Endothelial cell of umbilical vein (primary cell): ENCODE measurements around the gene ETS2. TPM values are rescaled to one million over a fixed set of nuclear protein-coding genes. Genes with fewer than 3 reads are reported as not detected.

Experiments used
- BruUV-seq: library from RNA; stranded (reverse); fragments of 400-500 nt; replicated peaks from 2 replicates; lab custom pipeline; 2021; lab: Mats Ljungman, UMichigan
- CTCF ChIA-PET: fragments of 300-600, 350-600 bp; sonication (Branson Sonifier 250); formaldehyde crosslinking; loops from one replicate; lab custom pipeline; 2021; ENCODE audit warnings: antibody characterized with exemption, inconsistent platforms; lab: Charles Lee
- POLR2A ChIA-PET: fragments of 300-600, 350-600 bp; sonication (Branson Sonifier 250); formaldehyde crosslinking; loops from one replicate; lab custom pipeline; 2021; ENCODE audit warnings: antibody characterized with exemption, inconsistent platforms; lab: Charles Lee
- DNase-seq: peaks from one replicate; pipeline ENCODE4 v3.0.0-alpha.2; 2011; ENCODE audit warnings: low read depth, low spot score
- FAIRE-seq: peaks from 2 replicates; lab custom pipeline; 2011; peaks lifted over from hg19 to GRCh38; lab: Jason Lieb, UNC
- H2AFZ ChIP-seq: 2 replicates; pipeline ENCODE4 v1.6.0; 2012; ENCODE audit warnings: low read depth, low read length, control low read depth, inconsistent platforms
- H3K27ac ChIP-seq: 2 replicates; pipeline ENCODE4 v1.5.1; 2011; ENCODE audit warnings: low read depth, mild to moderate bottlenecking, control low read depth, low read length, moderate library complexity; ENCODE audit not compliant: insufficient read depth
- H3K27me3 ChIP-seq, 2 experiments: 2 replicates each; pipeline versions ENCODE4 v1.6.0 to v1.6.1; 2011; ENCODE audit warnings: low read length in 2 of 2, mixed read lengths in 1 of 2; ENCODE audit not compliant: control insufficient read depth in 2 of 2, insufficient read depth in 2 of 2
- H3K36me3 ChIP-seq, 2 experiments: 2 replicates in 1 of 2; 3 replicates in 1 of 2; pipeline ENCODE4 v1.5.1; 2011; ENCODE audit warnings: low read length in 2 of 2, mild to moderate bottlenecking in 1 of 2, moderate library complexity in 1 of 2; ENCODE audit not compliant: control insufficient read depth in 2 of 2, insufficient read depth in 2 of 2; ENCODE audit errors: extremely low read depth in 1 of 2
- H3K4me1 ChIP-seq: 3 replicates; pipeline ENCODE4 v1.5.1; 2011; ENCODE audit warnings: mild to moderate bottlenecking, low read length; ENCODE audit not compliant: control insufficient read depth, insufficient read depth; ENCODE audit errors: extremely low read depth
- H3K4me2 ChIP-seq: 2 replicates; pipeline ENCODE4 v1.6.1; 2011; ENCODE audit warnings: low read length, control low read depth, mixed read lengths; ENCODE audit not compliant: insufficient read depth
- H3K4me3 ChIP-seq, 3 experiments: fragments of 200-600 bp in 1 of 3; sonication (generic), shearing (Covaris generic) in 1 of 3; replicated peaks in 1 of 3; 2 replicates each; pipeline ENCODE4 v1.5.1; 2011 to 2016; ENCODE audit warnings: control low read depth in 3 of 3, low read length in 3 of 3, mild to moderate bottlenecking in 2 of 3, inconsistent platforms in 1 of 3, low read depth in 1 of 3, moderate library complexity in 1 of 3; ENCODE audit not compliant: insufficient read depth in 1 of 3
- H3K79me2 ChIP-seq: 2 replicates; pipeline ENCODE4 v1.6.0; 2012; ENCODE audit warnings: low read length, inconsistent platforms; ENCODE audit not compliant: control insufficient read depth, insufficient read depth
- H3K9ac ChIP-seq: replicated peaks from 2 replicates; pipeline ENCODE3; 2011; ENCODE audit warnings: low read length, control low read depth; ENCODE audit not compliant: insufficient read depth; ENCODE audit errors: extremely low read depth
- H3K9me1 ChIP-seq: replicated peaks from 3 replicates; pipeline ENCODE4 v1.6.0; 2011; ENCODE audit warnings: mild to moderate bottlenecking, low read length; ENCODE audit not compliant: control insufficient read depth, insufficient read depth; ENCODE audit errors: extremely low read depth
- H3K9me3 ChIP-seq: replicated peaks from 2 replicates; pipeline ENCODE4 v1.5.1; 2012; ENCODE audit warnings: low read length, inconsistent platforms; ENCODE audit not compliant: control insufficient read depth, insufficient read depth
- H4K20me1 ChIP-seq: replicated peaks from 2 replicates; pipeline ENCODE3; 2011; ENCODE audit warnings: mild to moderate bottlenecking, low read length; ENCODE audit not compliant: control insufficient read depth, insufficient read depth; ENCODE audit errors: extremely low read depth
- CTCF ChIP-seq, 2 donors: IDR thresholded peaks; 1 replicate in 1 of 2; 2 replicates in 1 of 2; pipeline ENCODE4 v1.5.1; 2011; ENCODE audit warnings: low read length in 2 of 2, mild to moderate bottlenecking in 2 of 2, moderate library complexity in 2 of 2, control low read depth in 1 of 2, inconsistent platforms in 1 of 2, low read depth in 1 of 2; ENCODE audit not compliant: insufficient read depth in 1 of 2; ENCODE audit errors: extremely low read depth in 1 of 2
- EZH2 ChIP-seq: IDR thresholded peaks from 2 replicates; pipeline ENCODE4 v1.6.1; 2012; ENCODE audit warnings: borderline replicate concordance, low read depth, mild to moderate bottlenecking, moderate library complexity, low read length, inconsistent platforms; ENCODE audit not compliant: severe bottlenecking
- FOS ChIP-seq: IDR thresholded peaks from 2 replicates; pipeline ENCODE4 v1.6.1; 2011; ENCODE audit warnings: mild to moderate bottlenecking, low read length, moderate library complexity, borderline replicate concordance; ENCODE audit not compliant: insufficient read depth
- MAX ChIP-seq: IDR thresholded peaks from 2 replicates; pipeline ENCODE4 v1.6.1; 2011; ENCODE audit not compliant: insufficient read depth, insufficient read length
- POLR2AphosphoS5 ChIP-seq: IDR thresholded peaks from 2 replicates; pipeline ENCODE4 v1.6.1; 2012; ENCODE audit warnings: low read depth, mild to moderate bottlenecking, control low read depth, low read length, moderate library complexity; ENCODE audit not compliant: insufficient read depth
- dilution Hi-C: fragments of 300-500 bp; cut with MboI; formaldehyde crosslinking; loops from one replicate; pipeline ENCODE4 v1.15.0; 2019; ENCODE audit warnings: low sequenced_read_pairs; ENCODE audit not compliant: extremely low pct_ligation_motif_present
- intact Hi-C: fragments of 100-400 bp; cut with micrococcal nuclease; formaldehyde crosslinking; loops from one replicate; pipeline ENCODE4 v1.10.0; 2022
- polyA plus RNA-seq, 4 experiments: library from polyadenylated mRNA; depleted of rRNA in 3 of 4; stranded (reverse) in 3 of 4; unstranded in 1 of 4; fragments of >200 nt; gene quantifications; 2 replicates each; pipeline versions ENCODE4 v1.2.1 to v1.2.3, GENCODE V29; 2011 to 2012; ENCODE audit warnings: missing spikeins in 1 of 4
- total RNA-seq: library from RNA; stranded (reverse); gene quantifications from 2 replicates; pipeline ENCODE4 v1.2.3, GENCODE V29; 2021

Gene ETS2
- total and polyA plus RNA-seq, 2 donors (not counting 3 experiments of a cell fraction or from before 2014, with no cell fraction given) = 16.3 to 54.5 TPM

- no peak overlapping the region for H3K27ac ChIP-seq
- FAIRE-seq = no peak
Observed at GRCh38 chr21:38843379-38843778, 37.6 kb downstream of the ETS2 start.

More at GRCh38 chr21:38843379-38843778, 37.6 kb downstream of the ETS2 start:
- H4K20me1 ChIP-seq = no peaks in the 10 kb centered on the region
- no peak overlapping the region for H2AFZ ChIP-seq
- dilution Hi-C loops (no loop called here), intact Hi-C loops (no loop called here)
- ChIA-PET CTCF (interaction anchor here (1.2 kb wide), 1 partner anchor 17 kb away, joined by 3 read pairs; no protein-coding TSS in a partner anchor), POLR2A (no interaction called here)
- H3K9ac ChIP-seq = no peak overlapping the region
- DNase-seq = no peak
- no peak overlapping the region for H3K4me3 ChIP-seq
- no peaks in the 10 kb centered on the region for H3K36me3 ChIP-seq
- H3K27me3 ChIP-seq = no peaks in the 10 kb centered on the region
- TF ChIP-seq POLR2AphosphoS5 (no peak), CTCF (IDR thresholded peaks at IDR 0.05; ENCODE audit: extremely low read depth in 1 of 2, insufficient read depth in 1 of 2, low read depth in 1 of 2, low read length in 2 of 2) (no peak), FOS (no peak), EZH2 (no peak), MAX (no peak)
- no peaks in the 10 kb centered on the region for H3K9me1 ChIP-seq
- no peak overlapping the region for H3K4me2 ChIP-seq
- no TSS peak for BruUV-seq
- no peaks in the 10 kb centered on the region for H3K9me3 ChIP-seq
- peaks cover 18% of the 10 kb centered on the region for H3K4me1 ChIP-seq
- no peaks in the 10 kb centered on the region for H3K79me2 ChIP-seq
